Measurements from ENCODE around the gene IL13. TPM values are rescaled to one million over a fixed set of nuclear protein-coding genes. Genes with fewer than 3 reads are reported as not detected.

Gene IL13
- polyA plus RNA-seq, 2 of the 4 experiments (the other 2 are of a cell fraction), result 0.13 TPM; not detected in 1

GRCh38 chr5:132669966-132670882 is 12.3 kb downstream of the IL13 start:
- no peak overlapping the region for H3K27ac ChIP-seq
- H3K4me2 ChIP-seq, result no peak overlapping the region
- no peak for FAIRE-seq
- ChIA-PET CTCF (interaction anchor here (0.6 to 2.3 kb wide), 3 partner anchors 12 to 204 kb away, joined by 3 to 8 read pairs (median 3); partner anchors contain the start of gene IL13), POLR2A (no interaction called here)
- no peak for ATAC-seq
- TF ChIP-seq HES2 (IDR thresholded peaks at IDR 0.05), result no peak
- TF ChIP-seq EHF (CRISPR knock-in tag; IDR thresholded peaks at IDR 0.05), result no peak
- TF ChIP-seq EP300 (IDR thresholded peaks at IDR 0.05), result no peak
- no peak for TF ChIP-seq RNF2 (IDR thresholded peaks at IDR 0.05; ENCODE audit: borderline replicate concordance, low read depth)
- no peak for TF ChIP-seq FOSL2 (IDR thresholded peaks at IDR 0.05)
- no peak for TF ChIP-seq FOSL2 (CRISPR knock-in tag; IDR thresholded peaks at IDR 0.05)
- no peak for TF ChIP-seq ATOH8 (CRISPR knock-in tag; IDR thresholded peaks at IDR 0.05; ENCODE audit: low read depth)
- TF ChIP-seq ZSCAN20 (CRISPR knock-in tag; IDR thresholded peaks at IDR 0.05), result no peak
- no peak for TF ChIP-seq HOXB5 (CRISPR knock-in tag; IDR thresholded peaks at IDR 0.05)
- TF ChIP-seq HOXB13 (CRISPR knock-in tag; IDR thresholded peaks at IDR 0.05; ENCODE audit: low read depth), result no peak
- TF ChIP-seq E2F6 (IDR thresholded peaks at IDR 0.05; ENCODE audit: borderline replicate concordance, low read depth), result no peak
- no peak for TF ChIP-seq NFE2L2 (conservative IDR thresholded peaks at IDR 0.05; ENCODE audit: low read length)
- TF ChIP-seq MYC (IDR thresholded peaks at IDR 0.05; ENCODE audit: borderline replicate concordance, low read length), result no peak
- TF ChIP-seq RAD21 (conservative IDR thresholded peaks at IDR 0.05 in 1 of 2, IDR thresholded peaks at IDR 0.05 in 1 of 2), result no peak
- TF ChIP-seq RCOR1 (IDR thresholded peaks at IDR 0.05; ENCODE audit: low read depth, low read length), result no peak
- TF ChIP-seq ESRRA (IDR thresholded peaks at IDR 0.05; ENCODE audit: borderline replicate concordance, low read length), result no peak
- no peak for TF ChIP-seq JUN (IDR thresholded peaks at IDR 0.05)
- no peak for TF ChIP-seq CHD4 (IDR thresholded peaks at IDR 0.05; ENCODE audit: borderline replicate concordance)
- TF ChIP-seq TP53 (CRISPR knock-in tag; IDR thresholded peaks at IDR 0.05), result no peak
- no peak for TF ChIP-seq RFX5 (IDR thresholded peaks at IDR 0.05)
- TF ChIP-seq ZNF302 (CRISPR knock-in tag; IDR thresholded peaks at IDR 0.05), result no peak
- DNase-seq (ENCODE audit: low read depth in 1 of 2, low spot score in 1 of 2), result no peak
- WGBS (ENCODE audit: missing lambda C conversion rate), result 77% methylated on average over 14 of the region's 16 CpGs
- H3K9me3 ChIP-seq, result no peaks in the 10 kb centered on the region
- peaks cover 13% of the 10 kb centered on the region for H3K4me1 ChIP-seq
- H3K4me3 ChIP-seq, result no peak overlapping the region

GRCh38 chr5:132671000-132671399 is 13.0 kb downstream of the IL13 start:
- ChIA-PET POLR2A (no interaction called here), CTCF (interaction anchor here (2.3 kb wide), 1 partner anchor 13 kb away, joined by 8 read pairs; the partner anchor contains the start of gene IL13)
- Histone ChIP-seq H3K4me3 (no peak overlapping the region), H3K27ac (no peak overlapping the region), H3K9me3 (no peaks in the 10 kb centered on the region), H3K4me1 (peaks cover 15% of the 10 kb centered on the region), H3K4me2 (no peak overlapping the region)
- DNase-seq (ENCODE audit: low read depth in 1 of 2, low spot score in 1 of 2), result no peak
- FAIRE-seq, result no peak
- no peak for ATAC-seq
- no peak for TF ChIP-seq CTCF (IDR thresholded peaks at IDR 0.05)
- TF ChIP-seq ESRRA (IDR thresholded peaks at IDR 0.05; ENCODE audit: borderline replicate concordance, low read length), result no peak
- TF ChIP-seq MAX (IDR thresholded peaks at IDR 0.05), result no peak
- no peak for TF ChIP-seq PHF8 (IDR thresholded peaks at IDR 0.05; ENCODE audit: borderline replicate concordance, low read depth)
- no peak for TF ChIP-seq JUNB (IDR thresholded peaks at IDR 0.05)
- TF ChIP-seq TP53 (CRISPR knock-in tag; IDR thresholded peaks at IDR 0.05), result no peak
- TF ChIP-seq RNF2 (IDR thresholded peaks at IDR 0.05; ENCODE audit: borderline replicate concordance, low read depth), result no peak
- TF ChIP-seq HES2 (IDR thresholded peaks at IDR 0.05), result no peak
- TF ChIP-seq SREBF2 (IDR thresholded peaks at IDR 0.05), result no peak
- WGBS (ENCODE audit: missing lambda C conversion rate), result 90% methylated on average over 3 of the region's 3 CpGs

All from A549 (cell line).